Measurements from ENCODE around the gene WFIKKN1.

GRCh38 chr16:631808-632358, 1.1 kb downstream of the WFIKKN1 start:
- TF ChIP-seq EZH2 (IDR thresholded peaks at IDR 0.05; ENCODE audit: borderline replicate concordance) (no peak), CTCF (IDR thresholded peaks at IDR 0.05; ENCODE audit: poor library complexity) (no peak), EZH2phosphoT487 (IDR thresholded peaks at IDR 0.05; ENCODE audit: low read depth, severe bottlenecking, unreplicated experiment) (no peak)
